Right cardiac atrium (tissue), 5 donors: ENCODE measurements around the gene C6orf47. TPM values are rescaled to one million over a fixed set of nuclear protein-coding genes. Genes with fewer than 3 reads are reported as not detected.

Experiments used
- ATAC-seq, 2 donors: fragments of 200-7000 bp; cut with Tn5 transposase; one replicate each; pipeline versions ENCODE4 v1.8.0 to v1.9.1; 2020; ENCODE audit warnings: moderate library complexity in 2 of 2, mild to moderate bottlenecking in 1 of 2
- DNase-seq, 3 donors: peaks; one replicate each; pipeline ENCODE4 v3.0.0-alpha.2; 2020
- H3K27ac ChIP-seq: one replicate; pipeline ENCODE4 v1.5.1; 2013; ENCODE audit warnings: mild to moderate bottlenecking, low read length, control low read depth, moderate library complexity
- H3K27me3 ChIP-seq: one replicate; pipeline ENCODE4 v1.6.1; 2013; ENCODE audit not compliant: control insufficient read depth, insufficient read depth
- H3K4me1 ChIP-seq: one replicate; pipeline ENCODE4 v1.6.1; 2013; ENCODE audit warnings: low read length; ENCODE audit not compliant: control insufficient read depth, insufficient read depth
- H3K4me3 ChIP-seq: one replicate; pipeline ENCODE4 v1.5.1; 2013; ENCODE audit warnings: low read length, control low read depth
- H3K9me3 ChIP-seq: one replicate; pipeline ENCODE4 v1.6.1; 2013; ENCODE audit warnings: low read length; ENCODE audit not compliant: control insufficient read depth
- WGBS: extraction: QIAGEN DNeasy Blood & Tissue Kit; methylation state at CpG from one replicate; pipeline ENCODE4 v1.1.7; 2013; 5-methylcytosine and 5-hydroxymethylcytosine counted together
- intact Hi-C, 4 donors: fragments of 100-400 bp; cut with DNase I; formaldehyde crosslinking; loops; one replicate each; pipeline versions ENCODE4 v1.11.0 to v1.14.0; 2022 to 2023
- microRNA-seq, 2 donors: library from miRNA; unstranded; fragments of <30 nt; microRNA quantifications; one replicate each; pipeline ENCODE4 v1.2.0, GENCODE V29; 2020 to 2021
- polyA plus RNA-seq: library from polyadenylated mRNA; stranded (reverse); fragments of 200-250 nt; gene quantifications from one replicate; pipeline ENCODE4 v1.2.3, GENCODE V29; 2013
- total RNA-seq, 4 donors: library from RNA; stranded (reverse); fragmentation: NEBNext Ultra II Directional; extraction: Animal tissue kit (Norgen Biotek cat#: 25700); gene quantifications; one replicate each; pipeline ENCODE4 v1.2.1, GENCODE V29; 2021
- donor health status: healthy with polysubstance abuse.
- donor health status: DM: no; HTN: yes; CAD: no.
- donor health status: DM: no; HTN: no; CAD: no.
- donor health status: DM: no; HTN: yes; CAD: no; lungs with severe emphysema.
- donor health status: DM: yes; HTN: yes; CAD: no.

The C6orf47 gene
- total and polyA plus RNA-seq, 5 donors = 18.5 to 21.2 (median 20.4) TPM

GRCh38 chr6:31617010-31617409 is 43.6 kb downstream of the C6orf47 start:
- no peak for DNase-seq
- no peaks in the 10 kb centered on the region for H3K9me3 ChIP-seq
- 92% methylated on average over 2 of the region's 2 CpGs for WGBS
- ATAC-seq = no peak
- H3K4me3 ChIP-seq = no peak overlapping the region
- H3K27me3 ChIP-seq = no peaks in the 10 kb centered on the region
- H3K4me1 ChIP-seq = no peaks in the 10 kb centered on the region
- intact Hi-C loops = no loop called here
- no peak overlapping the region for H3K27ac ChIP-seq

- WGBS = 53% methylated on average over 7 of the region's 7 CpGs
- DNase-seq = no peak
- Histone ChIP-seq H3K27ac (no peak overlapping the region), H3K4me1 (no peaks in the 10 kb centered on the region), H3K27me3 (no peaks in the 10 kb centered on the region), H3K9me3 (no peaks in the 10 kb centered on the region), H3K4me3 (peak overlapping the region; percentile 4)
- ATAC-seq = no peak
- intact Hi-C loops = no loop called here
These were observed 44.8 kb downstream of the C6orf47 start for GRCh38 chr6:31615748-31616147.

- ATAC-seq (no peak), DNase-seq (no peak)
- intact Hi-C loops = no loop called here
- H3K27ac ChIP-seq = no peak within 1 kb of the TSS
- 54% methylated on average over 6 of the region's 6 CpGs for WGBS
- no peaks in the 10 kb centered on the region for H3K27me3 ChIP-seq
- no peaks in the 10 kb centered on the region for H3K9me3 ChIP-seq
- peak within 1 kb of the TSS; percentile 4 for H3K4me3 ChIP-seq
- no peaks in the 10 kb centered on the region for H3K4me1 ChIP-seq
These were observed 45.6 kb downstream of the C6orf47 start, which contains the start of gene AIF1 for GRCh38 chr6:31614684-31615578. AIF1 (plus strand) TSS chr6:31615234; CDS start chr6:31615330, 96 bp downstream.

DNA sequence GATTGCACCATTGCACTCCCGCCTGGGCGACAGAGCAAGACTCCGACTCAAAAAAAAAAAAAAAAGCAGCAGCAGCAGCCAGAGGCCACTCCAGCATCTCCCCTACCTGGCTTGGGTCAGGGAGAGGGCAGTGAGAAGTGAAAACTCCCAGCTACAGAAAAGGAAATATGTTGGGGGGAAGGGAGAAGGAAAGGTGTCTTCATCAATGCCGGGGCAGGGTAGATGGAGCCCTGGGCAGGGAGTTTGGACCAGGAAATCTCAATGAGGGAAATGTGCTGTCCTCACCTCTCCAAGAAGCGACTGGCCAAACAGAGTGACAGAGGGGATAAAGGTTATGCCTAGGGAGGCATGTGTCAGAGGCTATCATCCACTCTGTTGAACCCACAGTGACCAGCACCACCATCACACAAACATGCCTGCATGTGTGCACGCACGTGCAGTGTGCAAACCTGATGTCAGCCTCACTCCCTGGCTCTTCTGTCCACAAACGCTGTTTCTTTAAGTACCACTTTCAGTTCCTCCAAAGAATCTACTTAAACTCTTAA is 46.4 kb downstream of the C6orf47 start:
- peak in 1 of 2 donors; percentile 49 for ATAC-seq

DNA sequence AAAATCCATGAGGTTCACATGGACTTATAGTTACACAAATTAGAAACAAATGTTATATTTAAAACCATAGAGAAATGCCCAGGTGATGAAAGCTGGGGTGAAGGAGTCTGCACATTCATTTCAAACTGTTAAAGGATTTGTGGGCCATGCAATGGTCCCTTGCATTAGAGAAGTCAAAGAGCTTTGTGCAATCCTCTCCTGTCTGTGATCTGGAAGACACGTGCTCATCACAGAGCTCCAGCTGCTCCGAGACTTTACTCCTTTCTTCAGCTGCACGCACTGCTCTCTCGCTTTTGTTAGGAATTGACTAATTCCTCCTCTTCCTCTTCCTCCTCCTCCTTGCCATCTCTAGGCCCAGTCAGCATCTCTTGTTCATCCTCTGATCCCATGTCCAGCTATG is 49.6 kb downstream of the C6orf47 start:
- WGBS = 68% methylated on average over 4 of the region's 4 CpGs
- ATAC-seq (no peak), DNase-seq (no peak)
- Histone ChIP-seq H3K4me1 (no peaks in the 10 kb centered on the region), H3K9me3 (no peaks in the 10 kb centered on the region), H3K27me3 (no peaks in the 10 kb centered on the region), H3K4me3 (no peak overlapping the region), H3K27ac (no peak overlapping the region)
- intact Hi-C loops = no loop called here

More for the DNA sequence above, 46.4 kb downstream of the C6orf47 start:
- 68% methylated on average over 8 of the region's 8 CpGs for WGBS
- Histone ChIP-seq H3K9me3 (no peaks in the 10 kb centered on the region), H3K27me3 (no peaks in the 10 kb centered on the region), H3K27ac (no peak overlapping the region), H3K4me3 (no peak overlapping the region), H3K4me1 (no peaks in the 10 kb centered on the region)
- intact Hi-C loops = no loop called here
- DNase-seq = no peak

GRCh38 chr6:31609519-31610406 is 50.8 kb downstream of the C6orf47 start:
- Histone ChIP-seq H3K9me3 (no peaks in the 10 kb centered on the region), H3K27me3 (no peaks in the 10 kb centered on the region), H3K27ac (no peak overlapping the region), H3K4me3 (no peak overlapping the region), H3K4me1 (no peaks in the 10 kb centered on the region)
- no peak for ATAC-seq
- no peak for DNase-seq
- intact Hi-C loops = no loop called here
- 69% methylated on average over 8 of the region's 8 CpGs for WGBS

Small RNA genes lying within 50 kb of the gene (microRNA-seq; reads per million reads assigned to microRNA genes)
- gene MIR4646 (0.54 to 1.3 reads per million in 2 donors), gene MIR6832 (0 to 0.54 reads per million in 2 donors)

Other genes starting within 250 kb of the C6orf47 start
Only the 30 nearest of the 37 such genes appear.
- gene MCCD1, start 131.8 kb downstream of the C6orf47 start, total RNA-seq = not detected
- gene MCCD1, start 131.8 kb downstream of the C6orf47 start, polyA plus RNA-seq = not detected
- gene DDX39B, start 118.8 kb downstream of the C6orf47 start, total RNA-seq = 100 to 1,000 TPM; 196 to 235 (median 212) TPM
- 145 TPM for gene DDX39B, start 118.8 kb downstream of the C6orf47 start, polyA plus RNA-seq
- 1 to 10 TPM; 1.7 to 3.8 (median 2.6) TPM for gene ATP6V1G2, start 114.2 kb downstream of the C6orf47 start, total RNA-seq
- gene ATP6V1G2, start 114.2 kb downstream of the C6orf47 start, polyA plus RNA-seq = 2.8 TPM
- gene NFKBIL1, start 113.2 kb downstream of the C6orf47 start, total RNA-seq = 10 to 100 TPM; 12.2 to 19.3 (median 14.6) TPM
- gene NFKBIL1, start 113.2 kb downstream of the C6orf47 start, polyA plus RNA-seq = 16.7 TPM
- not detected for gene LTA, start 88.5 kb downstream of the C6orf47 start, total RNA-seq
- gene LTA, start 88.5 kb downstream of the C6orf47 start, polyA plus RNA-seq = 0.07 TPM
- gene TNF, start 85.2 kb downstream of the C6orf47 start, total RNA-seq = under 1 TPM; 0.42 to 0.71 (median 0.53) TPM
- gene TNF, start 85.2 kb downstream of the C6orf47 start, polyA plus RNA-seq = 0.23 TPM
- gene LTB, start 78.4 kb downstream of the C6orf47 start, total RNA-seq = 1 to 10 TPM in 1 of 4 donors, under 1 TPM in 2, not detected in 1; 0.59 to 1.5 (median 0.60) TPM
- gene LTB, start 78.4 kb downstream of the C6orf47 start, polyA plus RNA-seq = 0.61 TPM
- 10 to 100 TPM; 10.2 to 16.6 (median 12.4) TPM for gene LST1, start 74.5 kb downstream of the C6orf47 start, total RNA-seq
- gene LST1, start 74.5 kb downstream of the C6orf47 start, polyA plus RNA-seq = 7.8 TPM
- under 1 TPM in 2 of 4 donors, not detected in 2; 0.26 to 0.31 TPM for gene NCR3, start 67.8 kb downstream of the C6orf47 start, total RNA-seq
- gene NCR3, start 67.8 kb downstream of the C6orf47 start, polyA plus RNA-seq = 0.11 TPM
- gene AIF1, start 45.5 kb downstream of the C6orf47 start, total RNA-seq = 10 to 100 TPM; 17.9 to 29.9 (median 21.3) TPM
- 14.7 TPM for gene AIF1, start 45.5 kb downstream of the C6orf47 start, polyA plus RNA-seq
- gene PRRC2A, start 40.1 kb downstream of the C6orf47 start, total RNA-seq = 100 to 1,000 TPM in 2 of 4 donors, 10 to 100 TPM in 2; 96.9 to 110 (median 103) TPM
- 95.2 TPM for gene PRRC2A, start 40.1 kb downstream of the C6orf47 start, polyA plus RNA-seq
- gene BAG6, start 8.1 kb downstream of the C6orf47 start, total RNA-seq = 100 to 1,000 TPM; 230 to 260 (median 256) TPM
- 226 TPM for gene BAG6, start 8.1 kb downstream of the C6orf47 start, polyA plus RNA-seq
- 1 to 10 TPM in 2 of 4 donors, under 1 TPM in 2; 0.48 to 2.8 (median 1.4) TPM for gene APOM, start 4.9 kb downstream of the C6orf47 start, total RNA-seq
- gene APOM, start 4.9 kb downstream of the C6orf47 start, polyA plus RNA-seq = 3.9 TPM
- 10 to 100 TPM; 16.8 to 23.9 (median 20.0) TPM for gene GPANK1, start 4.2 kb upstream of the C6orf47 start, total RNA-seq
- 24.6 TPM for gene GPANK1, start 4.2 kb upstream of the C6orf47 start, polyA plus RNA-seq
- 100 to 1,000 TPM; 110 to 123 (median 116) TPM for gene CSNK2B, start 5.3 kb upstream of the C6orf47 start, total RNA-seq
- gene CSNK2B, start 5.3 kb upstream of the C6orf47 start, polyA plus RNA-seq = 158 TPM
- 1 to 10 TPM; 4.0 to 8.7 (median 5.9) TPM for gene LY6G5B, start 9.2 kb upstream of the C6orf47 start, total RNA-seq
- gene LY6G5B, start 9.2 kb upstream of the C6orf47 start, polyA plus RNA-seq = 4.6 TPM
- gene LY6G5C, start 20.3 kb upstream of the C6orf47 start, total RNA-seq = 1 to 10 TPM; 2.1 to 3.8 (median 2.3) TPM
- gene LY6G5C, start 20.3 kb upstream of the C6orf47 start, polyA plus RNA-seq = 5.0 TPM
- 10 to 100 TPM; 28.4 to 37.0 (median 31.7) TPM for gene ABHD16A, start 42.5 kb upstream of the C6orf47 start, total RNA-seq
- 28.1 TPM for gene ABHD16A, start 42.5 kb upstream of the C6orf47 start, polyA plus RNA-seq
- not detected for gene LY6G6F, start 46.1 kb upstream of the C6orf47 start, total RNA-seq
- gene LY6G6F, start 46.1 kb upstream of the C6orf47 start, polyA plus RNA-seq = not detected
- not detected for gene LY6G6D, start 54.6 kb upstream of the C6orf47 start, total RNA-seq
- not detected for gene LY6G6D, start 54.6 kb upstream of the C6orf47 start, polyA plus RNA-seq
- not detected for gene LY6G6C, start 61.0 kb upstream of the C6orf47 start, total RNA-seq
- gene LY6G6C, start 61.0 kb upstream of the C6orf47 start, polyA plus RNA-seq = 0.18 TPM
- gene MPIG6B, start 62.6 kb upstream of the C6orf47 start, total RNA-seq = under 1 TPM in 3 of 4 donors, not detected in 1; 0.31 to 0.37 (median 0.35) TPM
- gene MPIG6B, start 62.6 kb upstream of the C6orf47 start, polyA plus RNA-seq = 0.20 TPM
- 10 to 100 TPM; 42.4 to 55.6 (median 49.3) TPM for gene DDAH2, start 68.5 kb upstream of the C6orf47 start, total RNA-seq
- 57.4 TPM for gene DDAH2, start 68.5 kb upstream of the C6orf47 start, polyA plus RNA-seq
- 100 to 1,000 TPM in 3 of 4 donors, 10 to 100 TPM in 1; 99.4 to 153 (median 116) TPM for gene CLIC1, start 75.8 kb upstream of the C6orf47 start, total RNA-seq
- gene CLIC1, start 75.8 kb upstream of the C6orf47 start, polyA plus RNA-seq = 116 TPM
- gene MSH5, start 79.2 kb upstream of the C6orf47 start, total RNA-seq = 1 to 10 TPM; 2.6 to 3.2 (median 3.0) TPM
- gene MSH5, start 79.2 kb upstream of the C6orf47 start, polyA plus RNA-seq = 1.8 TPM
- under 1 TPM in 1 of 4 donors, not detected in 3; 0.50 TPM for gene SAPCD1, start 101.9 kb upstream of the C6orf47 start, total RNA-seq
- gene SAPCD1, start 101.9 kb upstream of the C6orf47 start, polyA plus RNA-seq = 0.25 TPM
- gene VWA7, start 116.5 kb upstream of the C6orf47 start, total RNA-seq = 10 to 100 TPM in 1 of 4 donors, 1 to 10 TPM in 3; 3.4 to 12.8 (median 8.2) TPM
- gene VWA7, start 116.5 kb upstream of the C6orf47 start, polyA plus RNA-seq = 3.2 TPM
- gene VARS1, start 135.0 kb upstream of the C6orf47 start, total RNA-seq = 10 to 100 TPM; 21.7 to 30.6 (median 26.9) TPM
- 14.8 TPM for gene VARS1, start 135.0 kb upstream of the C6orf47 start, polyA plus RNA-seq
- gene LSM2, start 146.2 kb upstream of the C6orf47 start, total RNA-seq = 10 to 100 TPM; 22.8 to 27.3 (median 23.8) TPM
- 27.0 TPM for gene LSM2, start 146.2 kb upstream of the C6orf47 start, polyA plus RNA-seq
- gene HSPA1L, start 154.5 kb upstream of the C6orf47 start, total RNA-seq = 1 to 10 TPM; 1.6 to 2.8 (median 2.2) TPM
- 2.0 TPM for gene HSPA1L, start 154.5 kb upstream of the C6orf47 start, polyA plus RNA-seq